SK-N-SH treated with all-trans-retinoic acid at 6 μM for 48 hours (cell line): ENCODE data around the gene IQSEC2.

Experiments
- ARNTL ChIP-seq: fragments of 450-650 bp; formaldehyde crosslinking; IDR thresholded peaks from 2 replicates; pipeline ENCODE4 v1.5.0; 2020; ENCODE audit warnings: low read depth, mild to moderate bottlenecking, moderate library complexity, borderline replicate concordance
- BACH2 ChIP-seq: fragments of 250-450 bp; sonication (Bioruptor Pico); IDR thresholded peaks from 2 replicates; pipeline ENCODE4 v1.9.0; 2021; ENCODE audit warnings: mild to moderate bottlenecking, borderline replicate concordance
- CREB5 ChIP-seq: fragments of 250-450 bp; sonication (Bioruptor Pico); IDR thresholded peaks from 2 replicates; pipeline ENCODE4 v1.5.1; 2020; ENCODE audit warnings: low read depth, mild to moderate bottlenecking, moderate library complexity
- ESRRG ChIP-seq: fragments of 250-450 bp; sonication (Bioruptor Pico); IDR thresholded peaks from 2 replicates; pipeline ENCODE4 v1.6.1; 2021; ENCODE audit warnings: mild to moderate bottlenecking
- PATZ1 ChIP-seq: fragments of 250-450 bp; sonication (Bioruptor Pico); IDR thresholded peaks from 2 replicates; pipeline ENCODE4 v1.8.0; 2020; ENCODE audit warnings: mild to moderate bottlenecking, moderate library complexity, borderline replicate concordance
- POU6F1 ChIP-seq: fragments of 250-450 bp; sonication (Bioruptor Pico); IDR thresholded peaks from 2 replicates; pipeline ENCODE4 v1.8.0; 2021; ENCODE audit warnings: low read depth, mild to moderate bottlenecking, moderate library complexity, borderline replicate concordance
- PPARA ChIP-seq: fragments of 250-450 bp; sonication (Bioruptor Pico); IDR thresholded peaks from 2 replicates; pipeline ENCODE4 v1.5.0; 2020; ENCODE audit warnings: mild to moderate bottlenecking, borderline replicate concordance
- RARB ChIP-seq: fragments of 250-450 bp; sonication (Bioruptor Pico); IDR thresholded peaks from 2 replicates; pipeline ENCODE4 v1.8.0; 2021; ENCODE audit warnings: mild to moderate bottlenecking, moderate library complexity
- TCF4 ChIP-seq: fragments of 250-450 bp; sonication (Bioruptor Pico); IDR thresholded peaks from 2 replicates; pipeline ENCODE4 v1.8.0; 2021; ENCODE audit warnings: mild to moderate bottlenecking, moderate library complexity, borderline replicate concordance
- TOX ChIP-seq: fragments of 250-450 bp; sonication (Bioruptor Pico); IDR thresholded peaks from 2 replicates; pipeline ENCODE4 v1.8.0; 2021; ENCODE audit warnings: mild to moderate bottlenecking, moderate library complexity, borderline replicate concordance
- ZC3H10 ChIP-seq: fragments of 250-450 bp; sonication (Bioruptor Pico); IDR thresholded peaks from 2 replicates; pipeline ENCODE4 v1.5.1; 2021; ENCODE audit warnings: mild to moderate bottlenecking, moderate library complexity
- ZFP30 ChIP-seq: fragments of 450-650 bp; formaldehyde crosslinking; IDR thresholded peaks from 2 replicates; pipeline ENCODE4 v1.5.0; 2022; ENCODE audit warnings: mild to moderate bottlenecking, moderate library complexity
- ZNF565 ChIP-seq: fragments of 450-650 bp; formaldehyde crosslinking; conservative IDR thresholded peaks from 2 replicates; pipeline ENCODE4 v1.5.0; 2020; ENCODE audit warnings: low read depth, mild to moderate bottlenecking, moderate library complexity
- TF ChIP-seq, protein P1 (sequence below): fragments of 250-450 bp; sonication (Bioruptor Pico); IDR thresholded peaks from 2 replicates; pipeline ENCODE4 v1.5.1; 2021; ENCODE audit warnings: mild to moderate bottlenecking, moderate library complexity

- TF ChIP-seq RARB (CRISPR knock-in tag) (no peak), POU6F1 (no peak), CREB5 (CRISPR knock-in tag) (no peak), PATZ1 (CRISPR knock-in tag) (no peak), ZFP30 (CRISPR knock-in tag) (no peak), ARNTL (CRISPR knock-in tag) (no peak), PPARA (CRISPR knock-in tag) (no peak), TOX (CRISPR knock-in tag) (no peak), ESRRG (CRISPR knock-in tag) (no peak), ZC3H10 (no peak), ZNF565 (CRISPR knock-in tag) (no peak), BACH2 (no peak), TCF4 (CRISPR knock-in tag) (no peak)
- TF ChIP-seq, protein P1, sequence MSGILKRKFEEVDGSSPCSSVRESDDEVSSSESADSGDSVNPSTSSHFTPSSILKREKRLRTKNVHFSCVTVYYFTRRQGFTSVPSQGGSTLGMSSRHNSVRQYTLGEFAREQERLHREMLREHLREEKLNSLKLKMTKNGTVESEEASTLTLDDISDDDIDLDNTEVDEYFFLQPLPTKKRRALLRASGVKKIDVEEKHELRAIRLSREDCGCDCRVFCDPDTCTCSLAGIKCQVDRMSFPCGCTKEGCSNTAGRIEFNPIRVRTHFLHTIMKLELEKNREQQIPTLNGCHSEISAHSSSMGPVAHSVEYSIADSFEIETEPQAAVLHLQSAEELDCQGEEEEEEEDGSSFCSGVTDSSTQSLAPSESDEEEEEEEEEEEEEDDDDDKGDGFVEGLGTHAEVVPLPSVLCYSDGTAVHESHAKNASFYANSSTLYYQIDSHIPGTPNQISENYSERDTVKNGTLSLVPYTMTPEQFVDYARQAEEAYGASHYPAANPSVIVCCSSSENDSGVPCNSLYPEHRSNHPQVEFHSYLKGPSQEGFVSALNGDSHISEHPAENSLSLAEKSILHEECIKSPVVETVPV (CRISPR knock-in tag) = no peak
Observed at GRCh38 chrX:53323196-53323595, 41.8 kb upstream of the IQSEC2 start.
